ENCODE measurements around the gene PLEKHG5. TPM values are rescaled to one million over a fixed set of nuclear protein-coding genes. Genes with fewer than 3 reads are reported as not detected.

PLEKHG5 gene
- total and polyA plus RNA-seq, 2 donors (not counting 1 experiment from before 2014, with no cell fraction given): 0.13 to 0.20 TPM

GRCh38 chr1:6419804-6420453, 71.5 kb downstream of the PLEKHG5 start, which contains the start of gene HES2:
TSS of gene HES2 (minus strand) at chr1:6419919. CDS start at chr1:6419820, 99 bp downstream.
- H3K27me3 Mint-ChIP-seq: peaks cover 52% of the 10 kb centered on the region
- Histone ChIP-seq H3K36me3 (replicated peaks in 1 of 2; ENCODE audit: control extremely low read depth in 1 of 2, control insufficient read depth in 1 of 2, extremely low read depth in 1 of 2, insufficient read depth in 2 of 2, low read length in 1 of 2) (no peaks in the 10 kb centered on the region), H3K9ac (ENCODE audit: low read length) (peak within 1 kb of the TSS; percentile 19), H3K9me3 (ENCODE audit: control extremely low read depth in 1 of 3, control insufficient read depth in 2 of 3, insufficient read depth in 1 of 3, low read length in 2 of 3) (peaks cover 0 to 7% (median 0%) of the 10 kb centered on the region in 3 donors), H3K4me3 (ENCODE audit: control extremely low read depth in 1 of 5, extremely low read depth in 1 of 5, insufficient read depth in 1 of 5, low read depth in 2 of 5, low read length in 4 of 5) (peak within 1 kb of the TSS in 2 of 5 experiments; percentile 23 to 39), H3K27ac (ENCODE audit: low read length in 2 of 2) (no peak within 1 kb of the TSS), H2AFZ (ENCODE audit: insufficient read depth, low read depth, low read length, poor library complexity, severe bottlenecking) (peak within 1 kb of the TSS; percentile 22), H3K4me1 (ENCODE audit: control insufficient read depth in 2 of 2, insufficient read depth in 2 of 2, low read length in 2 of 2) (peaks cover 22 to 34% of the 10 kb centered on the region in 2 donors), H3K79me2 (ENCODE audit: control insufficient read depth, insufficient read depth, low read length) (no peaks in the 10 kb centered on the region), H3K27me3 (replicated peaks in 1 of 4; ENCODE audit: control extremely low read depth in 1 of 4, control insufficient read depth in 3 of 4, insufficient read depth in 4 of 4, low read length in 3 of 4) (peaks cover 0 to 73% (median 34%) of the 10 kb centered on the region in 4 experiments), H3K4me2 (replicated peaks; ENCODE audit: low read depth, low read length, poor library complexity, severe bottlenecking) (peak within 1 kb of the TSS; percentile 71), H4K20me1 (ENCODE audit: control insufficient read depth, insufficient read depth, low read length, poor library complexity, severe bottlenecking) (no peaks in the 10 kb centered on the region)
- no peak for DNase-seq
- no peak within 1 kb of the TSS for H3K27ac Mint-ChIP-seq
- no peak for ATAC-seq (ENCODE audit: low read depth)
- TF ChIP-seq EZH2 (IDR thresholded peaks at IDR 0.05; ENCODE audit: borderline replicate concordance, insufficient read depth, low read depth, low read length, poor library complexity, severe bottlenecking): no peak
- TF ChIP-seq, protein P1, sequence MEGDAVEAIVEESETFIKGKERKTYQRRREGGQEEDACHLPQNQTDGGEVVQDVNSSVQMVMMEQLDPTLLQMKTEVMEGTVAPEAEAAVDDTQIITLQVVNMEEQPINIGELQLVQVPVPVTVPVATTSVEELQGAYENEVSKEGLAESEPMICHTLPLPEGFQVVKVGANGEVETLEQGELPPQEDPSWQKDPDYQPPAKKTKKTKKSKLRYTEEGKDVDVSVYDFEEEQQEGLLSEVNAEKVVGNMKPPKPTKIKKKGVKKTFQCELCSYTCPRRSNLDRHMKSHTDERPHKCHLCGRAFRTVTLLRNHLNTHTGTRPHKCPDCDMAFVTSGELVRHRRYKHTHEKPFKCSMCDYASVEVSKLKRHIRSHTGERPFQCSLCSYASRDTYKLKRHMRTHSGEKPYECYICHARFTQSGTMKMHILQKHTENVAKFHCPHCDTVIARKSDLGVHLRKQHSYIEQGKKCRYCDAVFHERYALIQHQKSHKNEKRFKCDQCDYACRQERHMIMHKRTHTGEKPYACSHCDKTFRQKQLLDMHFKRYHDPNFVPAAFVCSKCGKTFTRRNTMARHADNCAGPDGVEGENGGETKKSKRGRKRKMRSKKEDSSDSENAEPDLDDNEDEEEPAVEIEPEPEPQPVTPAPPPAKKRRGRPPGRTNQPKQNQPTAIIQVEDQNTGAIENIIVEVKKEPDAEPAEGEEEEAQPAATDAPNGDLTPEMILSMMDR (IDR thresholded peaks at IDR 0.05): no peak
- CTCF ChIA-PET: interaction anchor here (6.1 kb wide), 1 partner anchor 19 kb away, joined by 53 read pairs; no protein-coding TSS in a partner anchor
- POLR2A ChIA-PET: no interaction called here
- intact Hi-C loops (cut with micrococcal nuclease): no loop called here
- H3K4me3 Mint-ChIP-seq: peak within 1 kb of the TSS; percentile 47
- WGBS (ENCODE audit: insufficient coverage): under 1% methylated on average over 62 of the region's 62 CpGs
- no peaks in the 10 kb centered on the region for H3K9me3 Mint-ChIP-seq (ENCODE audit: insufficient read depth)
- H3K4me1 Mint-ChIP-seq: peaks cover 15% of the 10 kb centered on the region

GRCh38 chr1:6419397-6419803, 72.1 kb downstream of the PLEKHG5 start:
- Histone ChIP-seq H3K27ac (ENCODE audit: low read length in 2 of 2) (no peak overlapping the region), H4K20me1 (ENCODE audit: control insufficient read depth, insufficient read depth, low read length, poor library complexity, severe bottlenecking) (no peaks in the 10 kb centered on the region), H3K36me3 (replicated peaks in 1 of 2; ENCODE audit: control extremely low read depth in 1 of 2, control insufficient read depth in 1 of 2, extremely low read depth in 1 of 2, insufficient read depth in 2 of 2, low read length in 1 of 2) (no peaks in the 10 kb centered on the region), H3K4me3 (ENCODE audit: control extremely low read depth in 1 of 5, extremely low read depth in 1 of 5, insufficient read depth in 1 of 5, low read depth in 2 of 5, low read length in 4 of 5) (peak overlapping the region in 2 of 5 experiments; percentile 23 to 39), H3K27me3 (replicated peaks in 1 of 4; ENCODE audit: control extremely low read depth in 1 of 4, control insufficient read depth in 3 of 4, insufficient read depth in 4 of 4, low read length in 3 of 4) (peaks cover 0 to 76% (median 36%) of the 10 kb centered on the region in 4 experiments), H3K79me2 (ENCODE audit: control insufficient read depth, insufficient read depth, low read length) (no peaks in the 10 kb centered on the region), H3K9ac (ENCODE audit: low read length) (peak overlapping the region; percentile 19), H3K4me1 (ENCODE audit: control insufficient read depth in 2 of 2, insufficient read depth in 2 of 2, low read length in 2 of 2) (peaks cover 24 to 36% of the 10 kb centered on the region in 2 donors), H2AFZ (ENCODE audit: insufficient read depth, low read depth, low read length, poor library complexity, severe bottlenecking) (peak overlapping the region; percentile 22), H3K4me2 (replicated peaks; ENCODE audit: low read depth, low read length, poor library complexity, severe bottlenecking) (peak overlapping the region; percentile 71), H3K9me3 (ENCODE audit: control extremely low read depth in 1 of 3, control insufficient read depth in 2 of 3, insufficient read depth in 1 of 3, low read length in 2 of 3) (peaks cover 0 to 6% (median 0%) of the 10 kb centered on the region in 3 donors)
- ChIA-PET CTCF (interaction anchor here (6.1 kb wide), 1 partner anchor 20 kb away, joined by 53 read pairs; no protein-coding TSS in a partner anchor), POLR2A (no interaction called here)
- ATAC-seq (ENCODE audit: low read depth) (no peak), DNase-seq (no peak)
- WGBS (ENCODE audit: insufficient coverage): 4% methylated on average over 48 of the region's 48 CpGs
- TF ChIP-seq EZH2 (IDR thresholded peaks at IDR 0.05; ENCODE audit: borderline replicate concordance, insufficient read depth, low read depth, low read length, poor library complexity, severe bottlenecking): no peak
- TF ChIP-seq, protein P1 (IDR thresholded peaks at IDR 0.05): no peak
- H3K27me3 Mint-ChIP-seq: peaks cover 55% of the 10 kb centered on the region
- peaks cover 17% of the 10 kb centered on the region for H3K4me1 Mint-ChIP-seq
- H3K4me3 Mint-ChIP-seq: no peak overlapping the region
- no peak overlapping the region for H3K27ac Mint-ChIP-seq
- intact Hi-C loops (cut with micrococcal nuclease): no loop called here
- H3K9me3 Mint-ChIP-seq (ENCODE audit: insufficient read depth): no peaks in the 10 kb centered on the region

All from B cell (primary cell).